A549 (cell line): Measurements from ENCODE around the gene FBXO10. TPM values are rescaled to one million over a fixed set of nuclear protein-coding genes. Genes with fewer than 3 reads are reported as not detected.

Source experiments
- ATAC-seq, 2 experiments: fragments of 200-7000 bp in 1 of 2; fragments of >200 bp in 1 of 2; cut with Nextera tagmentation in 1 of 2; cut with Tn5 transposase in 1 of 2; 3 replicates each; pipeline versions ENCODE4 v1.8.0 to v1.9.1; 2018 to 2020; ENCODE audit warnings: mild to moderate bottlenecking in 1 of 2, moderate library complexity in 1 of 2
- CTCF ChIA-PET: fragments of 300-600 bp; sonication (Branson Sonifier 250); formaldehyde crosslinking; extraction: SDS; loops from one replicate; lab custom pipeline; 2021; ENCODE audit warnings: antibody characterized with exemption, inconsistent platforms; lab: Yijun Ruan, JAX
- POLR2A ChIA-PET: fragments of 350-600 bp; formaldehyde crosslinking; extraction: SDS; loops from one replicate; lab custom pipeline; 2021; ENCODE audit warnings: antibody characterized with exemption, inconsistent platforms; lab: Yijun Ruan, JAX
- DNase-seq, 2 experiments: peaks; one replicate each; pipeline versions ENCODE4 v3.0.0 to v3.0.0-alpha.2; 2011 to 2016; ENCODE audit warnings: low read depth in 1 of 2, low spot score in 1 of 2
- FAIRE-seq: peaks from 2 replicates; lab custom pipeline; 2011; peaks lifted over from hg19 to GRCh38; lab: Jason Lieb, UNC
- H3K27ac ChIP-seq, 2 experiments: fragments of >200 bp; sonication (Bioruptor Twin); formaldehyde crosslinking; 3 replicates each; pipeline ENCODE4 v1.5.1; 2016 to 2017
- H3K4me1 ChIP-seq: fragments of >200 bp; sonication (Bioruptor Twin); formaldehyde crosslinking; 3 replicates; pipeline ENCODE4 v1.6.1; 2016
- H3K4me2 ChIP-seq: fragments of >200 bp; sonication (Bioruptor Twin); formaldehyde crosslinking; 3 replicates; pipeline ENCODE4 v1.6.1; 2016
- H3K4me3 ChIP-seq: fragments of >200 bp; sonication (Bioruptor Twin); formaldehyde crosslinking; 3 replicates; pipeline ENCODE4 v1.5.1; 2016
- H3K9me3 ChIP-seq: fragments of >200 bp; sonication (Bioruptor Twin); formaldehyde crosslinking; 3 replicates; pipeline ENCODE4 v1.6.1; 2016
- ATOH8 ChIP-seq: fragments of 250-450 bp; sonication (Bioruptor Pico); IDR thresholded peaks from 2 replicates; pipeline ENCODE4 v1.5.0; 2020; ENCODE audit warnings: low read depth, mild to moderate bottlenecking, moderate library complexity
- BCL3 ChIP-seq: fragments of >200 bp; sonication (Bioruptor Twin); formaldehyde crosslinking; IDR thresholded peaks from 3 replicates; pipeline ENCODE4 v1.6.1; 2016
- CBX2 ChIP-seq: fragments of 200-600 bp; sonication (generic); IDR thresholded peaks from 2 replicates; pipeline ENCODE4 v1.6.1; 2016; ENCODE audit warnings: low read depth, mild to moderate bottlenecking, borderline replicate concordance
- CBX8 ChIP-seq: fragments of 200-600 bp; sonication (generic); IDR thresholded peaks from 2 replicates; pipeline ENCODE4 v1.6.1; 2016
- CHD2 ChIP-seq: fragments of 150-350 bp; IDR thresholded peaks from 2 replicates; pipeline ENCODE4 v1.6.1; 2014; ENCODE audit warnings: low read length; ENCODE audit not compliant: partially characterized antibody
- EHMT2 ChIP-seq: fragments of 200-600 bp; sonication (generic); IDR thresholded peaks from 2 replicates; pipeline ENCODE4 v1.6.1; 2016; ENCODE audit warnings: antibody characterized with exemption, low read depth, mild to moderate bottlenecking, moderate library complexity
- ELK1 ChIP-seq: fragments of 150-350 bp; IDR thresholded peaks from 2 replicates; pipeline ENCODE4 v1.6.1; 2014; ENCODE audit warnings: low read depth, mild to moderate bottlenecking, low read length
- EP300 ChIP-seq, 2 experiments: fragments of >200 bp; sonication (Bioruptor Twin); formaldehyde crosslinking; IDR thresholded peaks; 2 replicates in 1 of 2; 3 replicates in 1 of 2; pipeline ENCODE4 v1.6.1; 2016 to 2017
- ESRRA ChIP-seq: fragments of 150-350 bp; IDR thresholded peaks from 2 replicates; pipeline ENCODE4 v1.6.1; 2014; ENCODE audit warnings: mild to moderate bottlenecking, low read length, borderline replicate concordance
- GATA3 ChIP-seq: IDR thresholded peaks from 2 replicates; pipeline ENCODE4 v1.6.1; 2012; ENCODE audit warnings: borderline replicate concordance
- HDAC2 ChIP-seq: fragments of 200-600 bp; sonication (generic); IDR thresholded peaks from 2 replicates; pipeline ENCODE4 v1.6.1; 2016
- HOXA7 ChIP-seq: fragments of 250-450 bp; sonication (Bioruptor Pico); IDR thresholded peaks from 2 replicates; pipeline ENCODE4 v1.5.0; 2020; ENCODE audit warnings: mild to moderate bottlenecking, moderate library complexity
- JUNB ChIP-seq: fragments of >200 bp; sonication (Bioruptor Twin); formaldehyde crosslinking; IDR thresholded peaks from 2 replicates; pipeline ENCODE4 v1.6.1; 2016
- KDM1A ChIP-seq: fragments of 200-600 bp; sonication (generic); IDR thresholded peaks from 2 replicates; pipeline ENCODE4 v1.6.1; 2016; ENCODE audit warnings: low read depth, mild to moderate bottlenecking
- KDM5A ChIP-seq: fragments of 200-600 bp; sonication (generic); IDR thresholded peaks from 2 replicates; pipeline ENCODE4 v1.6.1; 2016; ENCODE audit warnings: antibody characterized with exemption, mild to moderate bottlenecking
- MAFK ChIP-seq: fragments of 450-650 bp; IDR thresholded peaks from 2 replicates; pipeline ENCODE4 v1.6.1; 2014; ENCODE audit not compliant: partially characterized antibody
- MAZ ChIP-seq: fragments of 150-350 bp; IDR thresholded peaks from 2 replicates; pipeline ENCODE4 v1.6.1; 2014; ENCODE audit warnings: antibody characterized with exemption, low read depth, low read length, borderline replicate concordance
- MYC ChIP-seq: IDR thresholded peaks from 2 replicates; pipeline ENCODE4 v1.6.1; 2012; ENCODE audit warnings: mild to moderate bottlenecking, inconsistent platforms, low read length, improper control_type of control experiment, borderline replicate concordance
- NFE2L2 ChIP-seq: fragments of 150-350 bp; conservative IDR thresholded peaks from 2 replicates; pipeline ENCODE4 v1.6.1; 2014; ENCODE audit warnings: low read length
- PHF8 ChIP-seq: fragments of 200-600 bp; sonication (generic); IDR thresholded peaks from 2 replicates; pipeline ENCODE4 v1.6.1; 2016; ENCODE audit warnings: low read depth, mild to moderate bottlenecking, antibody characterized with exemption, moderate library complexity, borderline replicate concordance
- POLR2AphosphoS2 ChIP-seq: conservative IDR thresholded peaks from 2 replicates; pipeline ENCODE4 v1.6.1; 2012; ENCODE audit warnings: low read length, improper control_type of control experiment, inconsistent platforms
- RAD21 ChIP-seq, 2 experiments: fragments of >200 bp in 1 of 2; sonication (Bioruptor Twin) in 1 of 2; formaldehyde crosslinking in 1 of 2; IDR thresholded peaks in 1 of 2; conservative IDR thresholded peaks in 1 of 2; 2 replicates in 1 of 2; 3 replicates in 1 of 2; pipeline ENCODE4 v1.6.1; 2012 to 2018; ENCODE audit warnings: inconsistent platforms in 1 of 2
- RARB ChIP-seq: fragments of 250-450 bp; sonication (Bioruptor Pico); IDR thresholded peaks from 2 replicates; pipeline ENCODE4 v1.8.0; 2021; ENCODE audit warnings: mild to moderate bottlenecking, moderate library complexity
- RCOR1 ChIP-seq: fragments of 150-350 bp; IDR thresholded peaks from 2 replicates; pipeline ENCODE4 v1.6.1; 2014; ENCODE audit warnings: antibody characterized with exemption, low read length, low read depth
- REST ChIP-seq: fragments of 200-600 bp; sonication (generic); IDR thresholded peaks from 2 replicates; pipeline ENCODE4 v1.6.1; 2016; ENCODE audit warnings: antibody characterized with exemption, mild to moderate bottlenecking, moderate library complexity
- RFX5 ChIP-seq: fragments of 450-650 bp; IDR thresholded peaks from 2 replicates; pipeline ENCODE4 v1.7.1; 2014; ENCODE audit warnings: antibody characterized with exemption, mild to moderate bottlenecking, moderate library complexity
- TFCP2L1 ChIP-seq: fragments of 250-450 bp; sonication (Bioruptor Pico); IDR thresholded peaks from 2 replicates; pipeline ENCODE4 v1.5.0; 2021; ENCODE audit warnings: mild to moderate bottlenecking
- TP53 ChIP-seq: fragments of 250-450 bp; sonication (Bioruptor Pico); IDR thresholded peaks from 2 replicates; pipeline ENCODE4 v1.5.0; 2021; ENCODE audit warnings: mild to moderate bottlenecking, moderate library complexity
- ZC3H11A ChIP-seq: fragments of 450-650 bp; IDR thresholded peaks from 2 replicates; pipeline ENCODE4 v1.6.1; 2014; ENCODE audit warnings: antibody characterized with exemption, mild to moderate bottlenecking
- WGBS: methylation state at CpG from one replicate; pipeline ENCODE4 v1.1.6; 2017; ENCODE audit errors: missing lambda C conversion rate; 5-methylcytosine and 5-hydroxymethylcytosine counted together
- polyA plus RNA-seq, 4 experiments: library from polyadenylated mRNA; depleted of rRNA in 3 of 4; stranded (reverse); fragments of >200 nt; fragmentation: RNase III in 1 of 4; extraction: RNeasy Plus Mini Kit Qiagen cat#74134 plus additional on column Dnase treatment in 1 of 4; gene quantifications; 2 replicates in 3 of 4; 3 replicates in 1 of 4; pipeline ENCODE4 v1.2.3, GENCODE V29; 2011 to 2017

The FBXO10 gene
- polyA plus RNA-seq, 2 of the 4 experiments (the other 2 are of a cell fraction), result 5.0 to 5.3 TPM

GRCh38 chr9:37566716-37567115, 9.5 kb downstream of the FBXO10 start (continued):
- no peak for TF ChIP-seq REST
- no peak for TF ChIP-seq POLR2AphosphoS2
- no peak for TF ChIP-seq HDAC2
- no peak for TF ChIP-seq MAFK
- TF ChIP-seq JUNB, result no peak
- TF ChIP-seq RAD21 (conservative IDR thresholded peaks at IDR 0.05 in 1 of 2, IDR thresholded peaks at IDR 0.05 in 1 of 2), result no peak
- TF ChIP-seq, all 56 proteins: peak for 0

GRCh38 chr9:37565661-37566618, 10.2 kb downstream of the FBXO10 start:
- ChIA-PET CTCF (interaction anchor here (0.6 to 1.4 kb wide), 2 partner anchors 11 to 384 kb away, joined by 3 to 6 read pairs; no protein-coding TSS in a partner anchor), POLR2A (interaction anchor here (1.1 kb wide), 1 partner anchor 10 kb away, joined by 3 read pairs; the partner anchor contains the start of gene FBXO10)
- Histone ChIP-seq H3K9me3 (peaks cover 12% of the 10 kb centered on the region), H3K4me1 (no peaks in the 10 kb centered on the region), H3K27ac (no peak overlapping the region), H3K4me3 (no peak overlapping the region), H3K4me2 (no peak overlapping the region)
- ATAC-seq (no peak), DNase-seq (no peak), FAIRE-seq (no peak)
- WGBS, result 88% methylated on average over 7 of the region's 7 CpGs
- TF ChIP-seq TFCP2L1 (CRISPR knock-in tag), result no peak
- no peak for TF ChIP-seq ESRRA
- TF ChIP-seq MYC, result no peak
- TF ChIP-seq TP53 (CRISPR knock-in tag), result no peak
- no peak for TF ChIP-seq CHD2
- TF ChIP-seq KDM1A, result no peak
- TF ChIP-seq POLR2AphosphoS2, result no peak
- TF ChIP-seq GATA3, result no peak
- TF ChIP-seq ELK1, result no peak
- TF ChIP-seq EP300 (IDR thresholded peaks at IDR 0.05), result no peak
- no peak for TF ChIP-seq RFX5
- no peak for TF ChIP-seq KDM5A
- TF ChIP-seq, all 56 proteins: peak for 0

GRCh38 chr9:37564916-37565315, 11.3 kb downstream of the FBXO10 start:
- Histone ChIP-seq H3K4me3 (no peak overlapping the region), H3K4me1 (no peaks in the 10 kb centered on the region), H3K4me2 (no peak overlapping the region), H3K9me3 (peaks cover 12% of the 10 kb centered on the region), H3K27ac (no peak overlapping the region)
- ATAC-seq, result no peak
- ChIA-PET POLR2A (no interaction called here), CTCF (interaction anchor here (0.6 to 1.4 kb wide), 2 partner anchors 12 to 329 kb away, joined by 3 read pairs; no protein-coding TSS in a partner anchor)
- DNase-seq, result no peak
- 72% methylated on average over 4 of the region's 4 CpGs for WGBS
- no peak for FAIRE-seq
- TF ChIP-seq RCOR1 (no peak), HOXA7 (CRISPR knock-in tag) (no peak), TP53 (CRISPR knock-in tag) (no peak), BCL3 (no peak), NFE2L2 (no peak), RARB (no peak), EHMT2 (no peak), ZC3H11A (no peak), MAZ (no peak), ATOH8 (CRISPR knock-in tag) (no peak), MYC (no peak), CBX8 (no peak), CBX2 (no peak), PHF8 (no peak)
